Hepatocyte (in vitro differentiated cells): ENCODE measurements around the gene CMTM6.
"Not testable (repeated sequence)": the region's sequence is repeated elsewhere in the genome, so short reads cannot be mapped to it uniquely, and the experiment has no call there.

Experiments
- CTCF ChIP-seq: fragments of 200-600 bp; sonication (generic); IDR thresholded peaks from 2 replicates; pipeline ENCODE4 v1.5.1; 2016; ENCODE audit warnings: antibody characterized with exemption, mild to moderate bottlenecking; ENCODE audit not compliant: poor library complexity
- EZH2 ChIP-seq: fragments of 200-600 bp; sonication (generic); IDR thresholded peaks from 2 replicates; pipeline ENCODE4 v1.6.1; 2016; ENCODE audit warnings: antibody characterized with exemption, mild to moderate bottlenecking, borderline replicate concordance
- EZH2phosphoT487 ChIP-seq: fragments of 200-600 bp; sonication (generic); IDR thresholded peaks from one replicate; pipeline ENCODE4 v1.6.1; 2018; ENCODE audit warnings: antibody characterized with exemption, mild to moderate bottlenecking, low read depth, moderate library complexity; ENCODE audit not compliant: unreplicated experiment, severe bottlenecking

GRCh38 chr3:32518921-32519320 is 16.3 kb upstream of the CMTM6 start:
- not testable (repeated sequence) for TF ChIP-seq CTCF, EZH2, EZH2phosphoT487
